Body of pancreas (tissue), 4 donors: ENCODE results near the gene COQ3.

Experiments used
- POLR2A ChIP-seq, 3 donors: fragments of 450-650 bp; IDR thresholded peaks; one replicate each; pipeline ENCODE4 v1.6.1; 2016; ENCODE audit warnings: antibody characterized with exemption in 3 of 3, mild to moderate bottlenecking in 2 of 3
- TF ChIP-seq, protein P1 (sequence below), 7 experiments: fragments of 450-650 bp in 4 of 7; fragments of 200-600 bp in 3 of 7; sonication (generic) in 3 of 7; IDR thresholded peaks; one replicate each; pipeline ENCODE4 v1.5.1; 2016 to 2019; ENCODE audit warnings: antibody characterized with exemption in 7 of 7

DNA sequence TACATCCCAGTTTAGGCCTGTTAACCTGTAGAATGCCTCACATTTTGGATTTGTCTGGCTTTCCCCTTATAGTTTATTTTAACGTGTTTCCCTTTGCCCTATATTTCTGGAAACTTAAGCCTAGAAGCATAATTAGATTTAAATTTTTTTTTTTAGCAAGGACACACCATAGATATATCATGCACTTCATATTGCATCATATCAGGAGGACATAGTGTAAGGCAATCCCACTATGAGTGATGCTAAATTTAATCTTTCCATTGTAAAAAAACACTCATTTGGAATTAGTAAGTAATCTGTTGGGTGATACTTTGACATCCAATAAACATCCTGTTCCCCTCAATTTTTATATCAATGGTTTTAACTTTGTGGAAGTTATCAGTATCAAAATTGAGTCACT is 34.2 kb downstream of the COQ3 start:
- TF ChIP-seq, protein P1, sequence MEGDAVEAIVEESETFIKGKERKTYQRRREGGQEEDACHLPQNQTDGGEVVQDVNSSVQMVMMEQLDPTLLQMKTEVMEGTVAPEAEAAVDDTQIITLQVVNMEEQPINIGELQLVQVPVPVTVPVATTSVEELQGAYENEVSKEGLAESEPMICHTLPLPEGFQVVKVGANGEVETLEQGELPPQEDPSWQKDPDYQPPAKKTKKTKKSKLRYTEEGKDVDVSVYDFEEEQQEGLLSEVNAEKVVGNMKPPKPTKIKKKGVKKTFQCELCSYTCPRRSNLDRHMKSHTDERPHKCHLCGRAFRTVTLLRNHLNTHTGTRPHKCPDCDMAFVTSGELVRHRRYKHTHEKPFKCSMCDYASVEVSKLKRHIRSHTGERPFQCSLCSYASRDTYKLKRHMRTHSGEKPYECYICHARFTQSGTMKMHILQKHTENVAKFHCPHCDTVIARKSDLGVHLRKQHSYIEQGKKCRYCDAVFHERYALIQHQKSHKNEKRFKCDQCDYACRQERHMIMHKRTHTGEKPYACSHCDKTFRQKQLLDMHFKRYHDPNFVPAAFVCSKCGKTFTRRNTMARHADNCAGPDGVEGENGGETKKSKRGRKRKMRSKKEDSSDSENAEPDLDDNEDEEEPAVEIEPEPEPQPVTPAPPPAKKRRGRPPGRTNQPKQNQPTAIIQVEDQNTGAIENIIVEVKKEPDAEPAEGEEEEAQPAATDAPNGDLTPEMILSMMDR (IDR thresholded peaks at IDR 0.05): no peak
- TF ChIP-seq POLR2A (IDR thresholded peaks at IDR 0.05): no peak
